K562 (cell line): ENCODE results near the gene TRMT1. TPM values are rescaled to one million over a fixed set of nuclear protein-coding genes. Genes with fewer than 3 reads are reported as not detected.

Experiments used
- ATAC-seq: fragments of 200-7000 bp; cut with Tn5 transposase; 3 replicates; pipeline ENCODE4 v1.9.1; 2020; ENCODE audit warnings: moderate library complexity
- BruUV-seq: library from RNA; stranded (reverse); fragments of 400-500 nt; replicated peaks from 2 replicates; lab custom pipeline; 2021; lab: Mats Ljungman, UMichigan
- CTCF ChIA-PET: fragments of 300-600 bp; formaldehyde crosslinking; extraction: SDS; loops from one replicate; lab custom pipeline; 2021; ENCODE audit warnings: low intra/inter-chr PET ratio; lab: Yijun Ruan, JAX
- POLR2A ChIA-PET: fragments of 300-600, 350-650 bp; sonication (Branson Sonifier 250); formaldehyde crosslinking; extraction: SDS; loops from one replicate; lab custom pipeline; 2021; ENCODE audit warnings: antibody characterized with exemption, inconsistent platforms; lab: Yijun Ruan, JAX
- DNase-seq, 4 experiments: peaks; one replicate each; pipeline versions ENCODE4 v3.0.0 to v3.0.0-alpha.2; 2011 to 2018; ENCODE audit warnings: low spot score in 3 of 4, mixed read lengths in 3 of 4; ENCODE audit errors: extremely low read depth in 1 of 4
- FAIRE-seq: peaks from 2 replicates; lab custom pipeline; 2011; peaks lifted over from hg19 to GRCh38; lab: Jason Lieb, UNC
- H2AFZ ChIP-seq: 2 replicates; pipeline ENCODE4 v1.6.0; 2011; ENCODE audit warnings: low read depth, low read length, control low read depth, inconsistent platforms
- H3K27ac ChIP-seq: fragments of 200-600 bp; 3 replicates; pipeline ENCODE4 v1.8.0; 2011; ENCODE audit warnings: low read depth, mild to moderate bottlenecking, control low read depth, inconsistent platforms, low read length, moderate library complexity, mixed read lengths; ENCODE audit errors: extremely low read depth
- H3K27me3 ChIP-seq, 2 experiments: fragments of 300-600 bp in 1 of 2; 2 replicates in 1 of 2; 3 replicates in 1 of 2; pipeline versions ENCODE4 v1.6.0 to v1.8.0; 2011; ENCODE audit warnings: inconsistent platforms in 2 of 2, low read length in 2 of 2, mild to moderate bottlenecking in 1 of 2, mixed read lengths in 1 of 2, moderate library complexity in 1 of 2; ENCODE audit not compliant: control insufficient read depth in 2 of 2, insufficient read depth in 2 of 2
- H3K36me3 ChIP-seq: fragments of 300-600 bp; 3 replicates; pipeline ENCODE4 v1.8.0; 2011; ENCODE audit warnings: mild to moderate bottlenecking, low read length, inconsistent platforms; ENCODE audit not compliant: control insufficient read depth, insufficient read depth
- H3K4me1 ChIP-seq, 2 experiments: fragments of 200-600 bp in 1 of 2; replicated peaks in 1 of 2; 2 replicates in 1 of 2; 3 replicates in 1 of 2; pipeline versions ENCODE4 v1.5.1 to v1.8.0; 2011; ENCODE audit warnings: inconsistent platforms in 2 of 2, low read length in 2 of 2, mild to moderate bottlenecking in 1 of 2, mixed read lengths in 1 of 2, moderate library complexity in 1 of 2; ENCODE audit not compliant: control insufficient read depth in 2 of 2, insufficient read depth in 2 of 2
- H3K4me2 ChIP-seq: 2 replicates; pipeline ENCODE4 v1.6.1; 2011; ENCODE audit warnings: low read length, control low read depth, inconsistent platforms, mixed read lengths; ENCODE audit not compliant: insufficient read depth
- H3K4me3 ChIP-seq: fragments of 200-600 bp; sonication (generic), shearing (Covaris generic); 2 replicates; pipeline ENCODE4 v1.5.1; 2016; ENCODE audit warnings: control low read depth, inconsistent platforms
- H3K79me2 ChIP-seq: fragments of 200-600 bp; 3 replicates; pipeline ENCODE4 v1.8.0; 2011; ENCODE audit warnings: low read length, inconsistent platforms; ENCODE audit not compliant: control insufficient read depth, insufficient read depth
- H3K9ac ChIP-seq, 2 experiments: 2 replicates each; pipeline versions ENCODE4 v1.6.0 to v1.6.1; 2011; ENCODE audit warnings: low read depth in 2 of 2, low read length in 2 of 2, control low read depth in 1 of 2, inconsistent platforms in 1 of 2, mild to moderate bottlenecking in 1 of 2, mixed read lengths in 1 of 2; ENCODE audit not compliant: insufficient read depth in 1 of 2
- H3K9me1 ChIP-seq: one replicate; pipeline ENCODE4 v1.6.0; 2011; ENCODE audit warnings: inconsistent platforms, mild to moderate bottlenecking, low read length, moderate library complexity; ENCODE audit not compliant: control insufficient read depth, insufficient read depth
- H3K9me3 ChIP-seq: replicated peaks from 2 replicates; pipeline ENCODE4 v1.5.1; 2011; ENCODE audit warnings: low read depth, low read length, inconsistent platforms; ENCODE audit not compliant: control insufficient read depth, insufficient read depth
- H4K20me1 ChIP-seq: replicated peaks from 2 replicates; pipeline ENCODE4 v1.6.1; 2011; ENCODE audit warnings: low read length, inconsistent platforms, mixed read lengths; ENCODE audit not compliant: control insufficient read depth, insufficient read depth
- LCOR ChIP-seq: sonication (generic); formaldehyde crosslinking; IDR thresholded peaks from 2 replicates; pipeline ENCODE4 v1.8.0; 2022; ENCODE audit warnings: mild to moderate bottlenecking, missing genetic modification reagents
- RERE ChIP-seq: sonication (generic); formaldehyde crosslinking; IDR thresholded peaks from 2 replicates; pipeline ENCODE4 v1.8.0; 2023; ENCODE audit warnings: missing genetic modification reagents, mild to moderate bottlenecking, borderline replicate concordance
- SMARCA5 ChIP-seq: fragments of 450-650 bp; IDR thresholded peaks from 2 replicates; pipeline ENCODE4 v1.6.1; 2016
- ZNF740 ChIP-seq, 3 experiments: fragments of 200-800 bp in 1 of 3; sonication (Bioruptor generic) in 1 of 3; sonication (generic) in 1 of 3; formaldehyde crosslinking in 1 of 3; IDR thresholded peaks; 2 replicates each; pipeline versions ENCODE4 v1.6.1 to v1.8.0; 2016 to 2022; ENCODE audit warnings: mild to moderate bottlenecking in 2 of 3, missing compliant biosample characterization in 2 of 3, missing genetic modification characterization in 2 of 3, missing genetic modification reagents in 1 of 3
- WGBS: fragments of 100-300 bp; shearing (Covaris generic); methylation state at CpG from one replicate; pipeline ENCODE4 v1.1.6; 2016; ENCODE audit warnings: low coverage, mixed read lengths; ENCODE audit not compliant: insufficient coverage; ENCODE audit errors: missing lambda C conversion rate; 5-methylcytosine and 5-hydroxymethylcytosine counted together
- in situ Hi-C: fragments of 300-500 bp; cut with MboI; formaldehyde crosslinking; loops from 4 replicates; pipeline ENCODE4 v1.15.0; 2018; ENCODE audit warnings: inconsistent platforms, mixed read lengths
- intact Hi-C: fragments of 100-400 bp; cut with micrococcal nuclease; formaldehyde crosslinking; loops from 2 replicates; pipeline ENCODE4 v1.14.2; 2022
- polyA plus RNA-seq, 8 experiments: library from polyadenylated mRNA; depleted of rRNA in 4 of 8; stranded (reverse) in 5 of 8; unstranded in 3 of 8; fragments of >200 nt; fragmentation: Nextera tagmentation in 2 of 8; fragmentation: Illumina TruSeq in 1 of 8; extraction: Ambion mirVana in 2 of 8; extraction: Trizol in 1 of 8; gene quantifications; 2 replicates each; pipeline versions ENCODE4 v1.2.1 to v1.2.3, GENCODE V29; 2011 to 2014; ENCODE audit warnings: inconsistent platforms in 1 of 8, missing spikeins in 1 of 8
- total RNA-seq, 7 experiments: library from RNA; depleted of rRNA in 6 of 7; stranded (reverse); fragments of >200 nt in 6 of 7; fragmentation: Illumina TruSeq in 2 of 7; extraction: Trizol in 2 of 7; gene quantifications; 2 replicates each; pipeline versions ENCODE4 v1.2.1 to v1.2.3, GENCODE V29; 2011 to 2021; ENCODE audit warnings: low replicate concordance in 1 of 7

Gene TRMT1
- total and polyA plus RNA-seq, 9 of the 15 experiments (the other 6 are each of a cell fraction or from before 2014, with no cell fraction given), result 5.8 to 158 (median 54.3) TPM

GRCh38 chr19:13060233-13060963 lies 56.1 kb downstream of the TRMT1 start:
- no peak overlapping the region for H2AFZ ChIP-seq
- no peaks in the 10 kb centered on the region for H3K9me3 ChIP-seq
- H3K27ac ChIP-seq, result no peak overlapping the region
- 69% methylated on average over 15 of the region's 19 CpGs for WGBS
- H3K27me3 ChIP-seq, result no peaks in the 10 kb centered on the region
- H3K4me3 ChIP-seq, result no peak overlapping the region
- H4K20me1 ChIP-seq, result peaks cover 18% of the 10 kb centered on the region; the same call in 1 of the 2 replicates
- no peaks in the 10 kb centered on the region for H3K36me3 ChIP-seq
- H3K9me1 ChIP-seq, result no peaks in the 10 kb centered on the region
- POLR2A ChIA-PET, result interaction anchor here (0.7 to 2.1 kb wide), 7 partner anchors 8 to 1277 kb away, joined by 3 to 9 read pairs (median 3); no protein-coding TSS in a partner anchor
- H3K4me1 ChIP-seq, result peaks cover 17 to 63% of the 10 kb centered on the region in 2 experiments; a peak in 4 of 5 replicates
- peak overlapping the region in 1 of 2 experiments; percentile 86; a peak in 2 of 4 replicates for H3K9ac ChIP-seq
- CTCF ChIA-PET, result interaction anchor here (2.2 to 2.7 kb wide), 2 partner anchors 83 to 95 kb away, joined by 14 to 15 read pairs; no protein-coding TSS in a partner anchor
- in situ Hi-C loops, result no loop called here
- no peak for TF ChIP-seq SMARCA5
- 0 out of 2 replicates have a peak, but pooled peaks have one; percentile 17 for TF ChIP-seq RERE
- peak; percentile 65 for TF ChIP-seq ZNF740 (CRISPR knock-in tag; IDR thresholded peaks at IDR 0.05)
- TF ChIP-seq ZNF740 (tag; IDR thresholded peaks at IDR 0.05), result peak in 1 of 2 experiments; percentile 20; a peak in 1 of 4 replicates
- no peak for TF ChIP-seq LCOR (CRISPR knock-in tag)
- ATAC-seq (no peak), DNase-seq (peak in 2 of 4 experiments; percentile 61 to 62), FAIRE-seq (no peak)
- intact Hi-C loops, result no loop called here
- no TSS peak for BruUV-seq
- H3K79me2 ChIP-seq, result peaks cover 8% of the 10 kb centered on the region; the same call in 2 of the 3 replicates
- no peak overlapping the region for H3K4me2 ChIP-seq
